Choroid plexus epithelial cell (primary cell): Measurements from ENCODE around the gene ZCCHC8.
A peak's percentile ranks its signal among the peaks of the same experiment; 100 is the strongest.
"Not testable (repeated sequence)": the region's sequence is repeated elsewhere in the genome, so short reads cannot be mapped to it uniquely, and the experiment has no call there.

Source experiments
- DNase-seq: peaks from one replicate; pipeline ENCODE4 v3.0.0-alpha.2; 2010; ENCODE audit warnings: low read depth
- H3K4me3 ChIP-seq: 2 replicates; pipeline ENCODE4 v1.5.1; 2011; ENCODE audit warnings: low read depth, mild to moderate bottlenecking, control low read depth, low read length, moderate library complexity
- CTCF ChIP-seq: conservative IDR thresholded peaks from 2 replicates; pipeline ENCODE4 v1.5.1; 2011; ENCODE audit warnings: low read depth, mild to moderate bottlenecking, control low read depth, inconsistent platforms, low read length, moderate library complexity

ZCCHC8 gene

DNA sequence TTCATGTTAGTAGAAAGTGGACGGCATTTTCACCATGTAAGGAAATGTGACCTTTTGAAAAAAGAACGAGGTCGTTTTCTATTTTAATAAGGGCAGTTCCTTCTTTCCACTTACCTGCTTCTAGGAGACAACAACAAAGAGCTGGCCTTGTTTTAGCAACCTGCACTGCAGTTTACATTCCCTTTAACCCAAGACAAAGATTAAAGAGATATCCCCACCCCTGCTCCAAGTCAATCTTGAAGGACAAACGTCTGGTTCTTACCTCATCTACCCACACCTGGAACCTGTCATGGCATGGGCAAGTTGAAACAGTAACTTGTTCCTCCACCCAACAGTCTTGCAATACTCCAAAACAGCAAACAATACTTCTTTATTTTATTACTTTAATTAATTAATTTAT lies 32.7 kb downstream of the ZCCHC8 start:
- no peak for TF ChIP-seq CTCF
- no peak overlapping the region for H3K4me3 ChIP-seq

DNA sequence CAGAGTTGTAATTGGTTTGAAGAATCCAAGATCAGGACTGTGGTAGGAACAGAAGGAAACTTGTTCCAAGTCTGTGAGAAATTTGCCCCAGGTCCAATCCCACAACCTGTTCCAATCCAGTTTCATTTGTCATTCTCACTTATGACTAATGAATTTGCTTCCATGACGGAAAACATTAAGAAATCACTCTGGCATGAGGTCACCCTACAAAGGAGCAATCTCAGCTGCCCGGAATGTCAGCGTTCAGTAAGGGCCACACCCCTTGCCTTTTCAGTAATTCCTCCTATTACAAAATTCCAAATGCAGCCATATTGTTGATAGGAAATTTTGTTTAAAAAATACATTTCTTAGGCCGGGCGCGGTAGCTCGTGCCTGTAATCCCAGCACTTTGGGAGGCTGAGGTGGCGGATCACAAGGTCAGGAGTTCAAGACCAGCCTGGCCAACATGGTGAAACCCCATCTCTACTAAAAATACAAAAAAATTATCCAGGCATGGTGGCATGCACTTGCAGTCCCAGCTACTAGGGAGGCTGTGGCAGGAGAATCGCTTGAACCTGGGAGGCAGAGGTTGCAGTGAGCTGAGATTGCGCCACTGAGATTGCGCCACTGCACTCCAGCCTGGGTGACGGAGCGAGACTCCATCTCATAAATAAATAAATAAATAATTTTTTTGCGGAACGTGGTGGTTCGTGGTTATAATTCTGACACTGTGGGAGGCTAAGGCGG lies 36.3 kb downstream of the ZCCHC8 start:
- not testable (repeated sequence) for H3K4me3 ChIP-seq
- peak; percentile 96 for DNase-seq

More for the DNA sequence above, 32.7 kb downstream of the ZCCHC8 start:
- DNase-seq: no peak

DNA sequence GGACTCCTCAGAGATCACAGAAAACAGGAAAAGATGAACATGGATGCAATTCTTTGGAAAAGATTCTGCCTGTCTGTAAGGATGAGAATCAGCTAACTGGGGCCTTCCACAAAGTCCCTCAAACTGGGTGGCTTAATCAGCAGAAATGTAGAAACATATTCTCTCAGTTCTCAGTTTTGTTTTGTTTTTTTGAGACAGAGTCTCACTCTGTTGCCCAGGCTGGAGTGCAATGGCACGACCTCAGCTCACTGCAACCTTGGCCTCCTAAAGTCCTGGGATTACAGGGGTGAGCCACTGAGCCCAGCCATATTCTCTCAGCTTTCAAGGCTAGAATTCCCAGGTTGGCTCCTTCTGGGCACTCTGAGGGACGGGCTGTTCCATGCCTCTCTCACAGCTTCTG lies 40.1 kb downstream of the ZCCHC8 start:
- TF ChIP-seq CTCF: no peak
- no peak for DNase-seq
- H3K4me3 ChIP-seq: no peak overlapping the region

DNA sequence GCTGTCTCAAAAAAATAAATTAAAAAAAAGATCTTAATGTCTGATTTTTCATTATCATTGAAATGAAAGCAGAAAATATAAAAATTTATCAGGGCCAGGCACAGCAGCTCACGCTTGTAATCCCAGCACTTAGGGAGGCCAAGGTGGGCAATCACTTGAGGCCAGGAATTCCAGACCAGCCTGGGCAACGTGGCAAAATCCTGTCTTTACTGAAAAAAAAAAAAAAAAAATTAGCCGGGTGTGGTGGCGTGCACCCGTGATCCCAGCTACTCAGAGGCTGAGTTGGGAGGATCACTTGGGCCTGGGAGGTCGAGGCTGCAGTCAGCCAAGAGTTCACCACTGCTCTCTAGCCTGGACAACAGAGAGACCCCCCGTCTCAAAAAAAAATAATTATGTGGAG lies 40.7 kb downstream of the ZCCHC8 start:
- DNase-seq: no peak
- no peak overlapping the region for H3K4me3 ChIP-seq
- TF ChIP-seq CTCF: no peak

DNA sequence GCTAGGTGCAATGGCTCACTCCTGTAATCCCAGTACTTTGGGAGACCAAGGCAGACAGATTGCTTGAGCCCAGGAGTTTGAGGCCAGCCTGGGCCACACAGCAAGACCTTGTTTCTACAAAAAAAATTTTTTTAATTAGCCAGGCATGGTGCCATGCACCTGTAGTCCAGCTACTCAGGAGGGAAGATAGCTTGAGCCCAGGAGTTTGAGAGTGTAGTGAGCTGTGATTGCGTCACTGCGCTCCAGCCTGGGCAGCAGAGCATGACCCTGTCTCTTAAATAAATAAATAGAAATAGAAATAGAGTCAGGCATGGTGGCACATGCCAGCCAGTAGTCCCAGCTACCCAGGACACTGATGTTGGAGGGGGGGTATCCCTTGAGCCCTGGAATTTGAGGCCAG lies 41.5 kb downstream of the ZCCHC8 start:
- H3K4me3 ChIP-seq: no peak overlapping the region
- DNase-seq: no peak
- no peak for TF ChIP-seq CTCF

- DNase-seq: no peak
- no peak overlapping the region for H3K4me3 ChIP-seq
- TF ChIP-seq CTCF: no peak
Observed at GRCh38 chr12:122458105-122459035, 42.4 kb downstream of the ZCCHC8 start.

DNA sequence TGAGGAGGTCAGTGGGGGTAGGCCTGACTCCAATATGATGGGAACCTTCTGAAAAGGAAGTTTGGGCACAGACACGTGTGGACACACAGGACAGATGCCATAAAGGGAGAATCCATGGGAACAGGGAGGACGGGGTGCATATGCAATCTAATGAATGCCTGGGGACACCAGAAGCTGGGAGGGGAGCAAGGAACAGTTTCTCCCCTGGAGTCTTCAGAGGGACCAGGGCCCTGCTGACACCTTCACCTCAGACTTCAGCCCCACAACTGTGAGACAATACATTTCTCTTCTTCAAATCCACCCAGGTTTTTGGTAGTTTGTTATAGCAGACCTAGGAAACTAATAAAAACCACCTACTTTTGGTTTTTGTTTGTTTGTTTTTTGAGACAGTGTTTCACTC lies 43.1 kb downstream of the ZCCHC8 start:
- no peak for DNase-seq
- no peak overlapping the region for H3K4me3 ChIP-seq
- TF ChIP-seq CTCF: no peak
